SK-N-MC (cell line): ENCODE measurements around the gene LRRC55.

Experiments used
- DNase-seq: peaks from one replicate; pipeline ENCODE4 v3.0.0-alpha.2; 2011; ENCODE audit warnings: low read depth, low spot score
- H3K27ac ChIP-seq: fragments of 200-600 bp; sonication (generic); 2 replicates; pipeline ENCODE4 v1.5.1; 2016; ENCODE audit warnings: mixed run types
- H3K36me3 ChIP-seq: fragments of 200-600 bp; sonication (generic); 2 replicates; pipeline ENCODE4 v1.6.1; 2017; ENCODE audit warnings: antibody characterized with exemption, low read length, mixed read lengths; ENCODE audit not compliant: insufficient read depth
- H3K4me3 ChIP-seq: fragments of 200-600 bp; sonication (generic); 2 replicates; pipeline ENCODE4 v1.5.1; 2016
- H3K9ac ChIP-seq: fragments of 200-600 bp; sonication (generic); 2 replicates; pipeline ENCODE4 v1.8.0; 2017; ENCODE audit warnings: mixed run types, mixed read lengths; ENCODE audit not compliant: insufficient read length
- H3K9me3 ChIP-seq: fragments of 200-600 bp; sonication (generic); 2 replicates; pipeline ENCODE4 v1.6.1; 2017; ENCODE audit warnings: low read depth, mild to moderate bottlenecking, antibody characterized with exemption, low read length, moderate library complexity, mixed read lengths
- EZH2 ChIP-seq: fragments of 200-600 bp; sonication (generic); IDR thresholded peaks from one replicate; pipeline ENCODE4 v1.6.1; 2017; ENCODE audit warnings: antibody characterized with exemption
- FOXP2 ChIP-seq: optimal IDR thresholded peaks from 2 replicates; pipeline ENCODE3; 2011; ENCODE audit warnings: mild to moderate bottlenecking, moderate library complexity; ENCODE audit not compliant: insufficient read depth; ENCODE audit errors: extremely low read length, control extremely low read depth
- POLR2AphosphoS5 ChIP-seq: IDR thresholded peaks from 2 replicates; pipeline ENCODE4 v1.6.1; 2012; ENCODE audit warnings: mild to moderate bottlenecking, low read depth, low read length, borderline replicate concordance

LRRC55 gene

DNA sequence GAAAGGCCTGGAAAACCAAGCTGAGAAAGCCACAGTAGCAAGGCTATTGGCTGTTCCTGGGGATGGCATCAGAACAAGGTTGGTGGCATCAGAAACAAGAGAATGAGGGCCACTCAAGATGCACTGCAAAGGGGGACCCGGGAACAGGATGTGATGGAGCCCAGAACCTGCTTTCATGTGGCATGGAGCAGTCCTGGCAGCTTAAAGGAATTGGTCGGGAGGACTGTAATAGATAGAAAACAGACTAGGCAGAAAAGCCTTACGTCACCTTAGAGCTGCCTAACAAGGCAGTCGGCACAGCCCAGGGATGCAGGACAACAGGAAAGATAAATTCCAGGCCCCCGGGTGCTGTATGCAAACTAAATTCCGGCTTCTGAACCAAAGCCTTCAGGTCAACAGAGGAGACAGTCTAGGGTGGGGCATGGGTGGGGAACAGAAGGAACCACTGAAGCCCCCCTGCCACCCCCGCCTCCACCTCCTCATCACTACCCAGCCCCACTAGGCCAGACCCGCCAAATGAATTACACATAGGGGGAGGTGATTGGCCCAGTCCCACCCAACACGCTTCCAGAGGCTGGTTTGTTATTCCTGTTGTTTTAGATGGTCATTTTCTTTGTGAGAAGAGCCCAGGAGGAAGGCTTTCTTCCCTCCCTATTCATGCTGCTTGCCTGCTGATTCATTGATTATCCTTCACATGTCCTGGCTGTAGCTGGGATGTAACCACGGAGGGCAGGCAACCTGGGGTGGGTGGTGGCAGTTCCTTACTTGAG, 25.7 kb upstream of the LRRC55 start:
- H3K27ac ChIP-seq = no peak overlapping the region
- TF ChIP-seq FOXP2 (no peak), EZH2 (no peak), POLR2AphosphoS5 (no peak)

GRCh38 chr11:57156928-57157327, 24.8 kb upstream of the LRRC55 start:
- Histone ChIP-seq H3K9ac (no peak overlapping the region), H3K36me3 (no peaks in the 10 kb centered on the region), H3K4me3 (no peak overlapping the region), H3K27ac (no peak overlapping the region), H3K9me3 (no peaks in the 10 kb centered on the region)
- no peak for DNase-seq
- TF ChIP-seq EZH2 (no peak), POLR2AphosphoS5 (no peak), FOXP2 (no peak)

More for the DNA sequence above, 25.7 kb upstream of the LRRC55 start:
- DNase-seq = no peak
- no peak overlapping the region for H3K4me3 ChIP-seq
- no peak overlapping the region for H3K9ac ChIP-seq
- H3K36me3 ChIP-seq = no peaks in the 10 kb centered on the region
- H3K9me3 ChIP-seq = no peaks in the 10 kb centered on the region

DNA sequence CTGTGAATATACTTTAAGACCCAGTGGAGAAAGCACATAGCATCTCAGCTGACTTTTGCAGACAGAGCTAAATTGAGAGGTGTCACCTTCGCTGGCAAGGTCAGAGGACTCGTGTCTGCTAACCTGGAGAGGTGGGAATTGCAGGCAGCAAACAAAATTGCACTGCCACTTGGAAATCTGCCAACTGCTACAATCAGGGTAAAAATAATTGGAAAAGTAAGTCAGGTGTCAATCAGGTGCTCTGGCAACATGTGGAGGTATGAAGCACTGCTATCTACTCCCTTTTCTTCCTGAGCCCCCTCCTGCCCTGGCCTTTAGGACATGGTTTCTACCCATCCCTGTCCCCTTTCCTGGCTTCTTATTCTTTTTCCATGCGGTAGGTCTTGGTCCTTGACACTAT, 24.1 kb upstream of the LRRC55 start:
- no peaks in the 10 kb centered on the region for H3K9me3 ChIP-seq
- no peak overlapping the region for H3K9ac ChIP-seq
- no peak for TF ChIP-seq EZH2
- TF ChIP-seq FOXP2 = no peak
- TF ChIP-seq POLR2AphosphoS5 = no peak
- no peaks in the 10 kb centered on the region for H3K36me3 ChIP-seq
- H3K27ac ChIP-seq = no peak overlapping the region
- DNase-seq = no peak
- no peak overlapping the region for H3K4me3 ChIP-seq

GRCh38 chr11:57158180-57158579, 23.6 kb upstream of the LRRC55 start:
- Histone ChIP-seq H3K9me3 (no peaks in the 10 kb centered on the region), H3K27ac (no peak overlapping the region), H3K4me3 (no peak overlapping the region), H3K9ac (no peak overlapping the region), H3K36me3 (no peaks in the 10 kb centered on the region)
- TF ChIP-seq FOXP2 = no peak
- TF ChIP-seq EZH2 = no peak
- no peak for TF ChIP-seq POLR2AphosphoS5
- DNase-seq = no peak

DNA sequence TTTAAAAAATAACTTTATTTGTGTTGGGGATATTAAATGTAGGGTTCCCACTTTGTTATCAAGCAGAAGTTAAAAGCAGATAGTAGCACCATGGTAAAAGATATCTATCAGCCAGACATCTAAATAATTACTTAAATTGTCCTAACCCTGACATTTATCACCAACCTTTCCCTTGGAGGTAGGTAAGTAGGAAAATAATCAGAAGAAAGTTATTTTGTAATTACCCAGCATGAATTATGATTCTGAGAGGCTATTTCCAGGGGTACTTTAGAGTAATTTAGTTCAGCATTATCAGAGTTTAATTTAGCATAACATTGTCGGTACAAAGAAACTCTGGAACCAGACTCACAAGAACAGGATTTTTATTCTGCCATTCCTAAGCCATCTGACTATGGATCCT, 23.2 kb upstream of the LRRC55 start:
- TF ChIP-seq EZH2 (no peak), POLR2AphosphoS5 (no peak), FOXP2 (no peak)
- no peak overlapping the region for H3K9ac ChIP-seq
- H3K9me3 ChIP-seq = no peaks in the 10 kb centered on the region
- H3K36me3 ChIP-seq = no peaks in the 10 kb centered on the region
- DNase-seq = no peak
- H3K4me3 ChIP-seq = no peak overlapping the region
- no peak overlapping the region for H3K27ac ChIP-seq

DNA sequence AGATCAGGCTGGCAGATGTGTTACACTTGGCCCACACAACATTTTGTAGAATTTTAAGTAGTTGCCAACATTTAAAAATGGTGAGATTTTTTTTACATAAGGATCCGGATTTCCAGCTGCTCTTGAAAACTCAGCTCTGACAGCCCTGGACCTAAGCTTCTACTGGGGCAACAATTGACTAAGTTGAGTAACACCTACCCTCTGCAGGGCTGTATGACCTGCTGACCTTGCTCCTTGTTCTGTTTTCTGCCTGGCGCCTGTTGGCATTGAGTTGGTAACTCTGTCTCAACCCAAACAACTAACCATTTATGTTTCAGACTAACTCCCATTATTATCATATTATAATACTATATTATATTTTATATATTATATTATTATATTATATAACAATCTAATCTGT, 21.1 kb upstream of the LRRC55 start:
- H3K9ac ChIP-seq = no peak overlapping the region
- H3K36me3 ChIP-seq = no peaks in the 10 kb centered on the region
- TF ChIP-seq POLR2AphosphoS5 = no peak
- no peak for TF ChIP-seq EZH2
- TF ChIP-seq FOXP2 = no peak
- no peak overlapping the region for H3K27ac ChIP-seq
- no peak for DNase-seq
- no peak overlapping the region for H3K4me3 ChIP-seq
- no peaks in the 10 kb centered on the region for H3K9me3 ChIP-seq

GRCh38 chr11:57161351-57161750, 20.4 kb upstream of the LRRC55 start:
- no peak for TF ChIP-seq FOXP2
- TF ChIP-seq POLR2AphosphoS5 = no peak
- no peak for TF ChIP-seq EZH2

GRCh38 chr11:57162179-57162898, 19.4 kb upstream of the LRRC55 start:
- no peaks in the 10 kb centered on the region for H3K9me3 ChIP-seq
- TF ChIP-seq FOXP2 (no peak), POLR2AphosphoS5 (no peak), EZH2 (no peak)
- H3K36me3 ChIP-seq = no peaks in the 10 kb centered on the region
- DNase-seq = no peak
- H3K9ac ChIP-seq = no peak overlapping the region
- H3K4me3 ChIP-seq = no peak overlapping the region
- no peak overlapping the region for H3K27ac ChIP-seq

More at GRCh38 chr11:57161351-57161750, 20.4 kb upstream of the LRRC55 start:
- no peaks in the 10 kb centered on the region for H3K9me3 ChIP-seq
- no peak overlapping the region for H3K4me3 ChIP-seq
- no peak overlapping the region for H3K27ac ChIP-seq
- no peak overlapping the region for H3K9ac ChIP-seq
- no peak for DNase-seq
- H3K36me3 ChIP-seq = no peaks in the 10 kb centered on the region
